PFSK-1 (cell line): Measurements from ENCODE around the gene MSI2.

Source experiments
- FOXP2 ChIP-seq: optimal IDR thresholded peaks from 2 replicates; pipeline ENCODE3; 2011; ENCODE audit warnings: borderline replicate concordance, control low read depth, inconsistent platforms; ENCODE audit not compliant: insufficient read depth; ENCODE audit errors: extremely low read length, extremely low read depth
- POLR2AphosphoS5 ChIP-seq: IDR thresholded peaks from 2 replicates; pipeline ENCODE4 v1.6.1; 2012; ENCODE audit warnings: low read depth, mild to moderate bottlenecking, control low read depth, low read length, moderate library complexity
- SIN3A ChIP-seq: IDR thresholded peaks from 2 replicates; pipeline ENCODE4 v1.6.1; 2012; ENCODE audit warnings: mild to moderate bottlenecking, low read length, moderate library complexity, borderline replicate concordance; ENCODE audit not compliant: insufficient read depth
- TAF1 ChIP-seq: IDR thresholded peaks from 2 replicates; pipeline ENCODE4 v1.6.1; 2012; ENCODE audit warnings: low read length, control low read depth, borderline replicate concordance; ENCODE audit not compliant: insufficient read depth
- TF ChIP-seq, protein P1 (sequence below), 2 experiments: IDR thresholded peaks; 2 replicates each; pipeline versions ENCODE4 v1.6.1 to v1.8.0; 2011 to 2012; ENCODE audit warnings: low read depth in 2 of 2, low read length in 2 of 2, control low read depth in 1 of 2, inconsistent platforms in 1 of 2, mild to moderate bottlenecking in 1 of 2, moderate library complexity in 1 of 2; ENCODE audit not compliant: insufficient read depth in 1 of 2

Gene MSI2

DNA sequence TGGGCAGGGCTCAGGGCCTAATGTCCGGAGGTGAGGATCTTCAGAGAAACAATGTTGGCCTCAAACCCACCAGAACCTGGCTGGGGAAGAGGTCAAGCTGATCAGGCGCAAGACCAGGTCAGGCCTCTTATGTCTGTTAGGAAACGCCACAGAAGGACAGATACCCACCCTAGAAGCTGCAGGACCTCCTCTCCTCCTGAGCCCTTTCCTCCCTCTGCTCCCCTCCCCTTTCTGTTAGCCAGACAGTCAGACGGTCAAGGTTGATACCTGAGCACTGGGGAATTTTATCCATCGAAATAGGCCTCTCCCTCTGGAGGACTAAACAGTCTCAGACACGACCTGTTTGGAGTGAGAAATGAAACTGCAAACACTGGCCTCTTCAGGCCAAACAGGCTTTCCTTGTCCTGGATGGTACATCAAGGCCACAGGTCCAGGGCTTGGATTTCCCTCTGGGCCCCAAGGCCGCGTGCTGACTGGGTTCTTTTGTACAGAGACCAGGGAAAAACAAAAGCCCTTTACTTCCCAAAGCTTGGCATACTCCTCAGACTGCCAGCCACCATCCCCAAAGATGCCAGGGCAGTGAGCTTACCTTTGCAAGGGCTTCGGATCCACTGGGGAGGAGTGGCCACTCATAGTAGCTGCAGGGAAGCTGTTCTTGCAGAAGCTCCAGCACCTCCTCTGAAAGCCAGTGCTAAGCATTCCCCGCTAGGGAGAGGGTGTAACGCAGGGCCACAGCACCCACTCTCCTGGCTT is 353.0 kb downstream of the MSI2 start:
- TF ChIP-seq, protein P1, sequence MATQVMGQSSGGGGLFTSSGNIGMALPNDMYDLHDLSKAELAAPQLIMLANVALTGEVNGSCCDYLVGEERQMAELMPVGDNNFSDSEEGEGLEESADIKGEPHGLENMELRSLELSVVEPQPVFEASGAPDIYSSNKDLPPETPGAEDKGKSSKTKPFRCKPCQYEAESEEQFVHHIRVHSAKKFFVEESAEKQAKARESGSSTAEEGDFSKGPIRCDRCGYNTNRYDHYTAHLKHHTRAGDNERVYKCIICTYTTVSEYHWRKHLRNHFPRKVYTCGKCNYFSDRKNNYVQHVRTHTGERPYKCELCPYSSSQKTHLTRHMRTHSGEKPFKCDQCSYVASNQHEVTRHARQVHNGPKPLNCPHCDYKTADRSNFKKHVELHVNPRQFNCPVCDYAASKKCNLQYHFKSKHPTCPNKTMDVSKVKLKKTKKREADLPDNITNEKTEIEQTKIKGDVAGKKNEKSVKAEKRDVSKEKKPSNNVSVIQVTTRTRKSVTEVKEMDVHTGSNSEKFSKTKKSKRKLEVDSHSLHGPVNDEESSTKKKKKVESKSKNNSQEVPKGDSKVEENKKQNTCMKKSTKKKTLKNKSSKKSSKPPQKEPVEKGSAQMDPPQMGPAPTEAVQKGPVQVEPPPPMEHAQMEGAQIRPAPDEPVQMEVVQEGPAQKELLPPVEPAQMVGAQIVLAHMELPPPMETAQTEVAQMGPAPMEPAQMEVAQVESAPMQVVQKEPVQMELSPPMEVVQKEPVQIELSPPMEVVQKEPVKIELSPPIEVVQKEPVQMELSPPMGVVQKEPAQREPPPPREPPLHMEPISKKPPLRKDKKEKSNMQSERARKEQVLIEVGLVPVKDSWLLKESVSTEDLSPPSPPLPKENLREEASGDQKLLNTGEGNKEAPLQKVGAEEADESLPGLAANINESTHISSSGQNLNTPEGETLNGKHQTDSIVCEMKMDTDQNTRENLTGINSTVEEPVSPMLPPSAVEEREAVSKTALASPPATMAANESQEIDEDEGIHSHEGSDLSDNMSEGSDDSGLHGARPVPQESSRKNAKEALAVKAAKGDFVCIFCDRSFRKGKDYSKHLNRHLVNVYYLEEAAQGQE (IDR thresholded peaks at IDR 0.05; ENCODE audit: insufficient read depth in 1 of 2, low read depth in 2 of 2, low read length in 2 of 2) = no peak
- TF ChIP-seq FOXP2 = no peak

DNA sequence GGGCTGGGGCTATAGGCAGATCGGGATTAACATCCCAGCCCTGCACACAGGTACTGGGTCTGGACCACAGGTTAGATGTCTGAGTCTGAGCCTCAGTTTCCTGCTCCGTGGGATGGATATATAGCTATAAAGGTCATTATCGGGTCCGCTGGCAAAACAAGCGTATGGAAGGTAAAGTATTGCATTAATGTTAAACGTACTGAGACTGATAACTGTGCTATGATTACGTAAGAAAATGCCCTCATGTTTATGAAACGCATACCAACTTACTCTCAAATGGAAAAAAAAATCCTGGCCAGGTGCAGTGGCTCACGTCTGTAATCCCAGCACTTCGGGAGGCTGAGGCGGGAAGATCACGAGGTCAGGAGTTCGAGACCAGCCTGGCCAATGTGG is 353.6 kb downstream of the MSI2 start:
- no peak for TF ChIP-seq POLR2AphosphoS5
- no peak for TF ChIP-seq TAF1
- TF ChIP-seq, protein P1 (IDR thresholded peaks at IDR 0.05; ENCODE audit: insufficient read depth in 1 of 2, low read depth in 2 of 2, low read length in 2 of 2) = no peak
- no peak for TF ChIP-seq SIN3A
- TF ChIP-seq FOXP2 = no peak

DNA sequence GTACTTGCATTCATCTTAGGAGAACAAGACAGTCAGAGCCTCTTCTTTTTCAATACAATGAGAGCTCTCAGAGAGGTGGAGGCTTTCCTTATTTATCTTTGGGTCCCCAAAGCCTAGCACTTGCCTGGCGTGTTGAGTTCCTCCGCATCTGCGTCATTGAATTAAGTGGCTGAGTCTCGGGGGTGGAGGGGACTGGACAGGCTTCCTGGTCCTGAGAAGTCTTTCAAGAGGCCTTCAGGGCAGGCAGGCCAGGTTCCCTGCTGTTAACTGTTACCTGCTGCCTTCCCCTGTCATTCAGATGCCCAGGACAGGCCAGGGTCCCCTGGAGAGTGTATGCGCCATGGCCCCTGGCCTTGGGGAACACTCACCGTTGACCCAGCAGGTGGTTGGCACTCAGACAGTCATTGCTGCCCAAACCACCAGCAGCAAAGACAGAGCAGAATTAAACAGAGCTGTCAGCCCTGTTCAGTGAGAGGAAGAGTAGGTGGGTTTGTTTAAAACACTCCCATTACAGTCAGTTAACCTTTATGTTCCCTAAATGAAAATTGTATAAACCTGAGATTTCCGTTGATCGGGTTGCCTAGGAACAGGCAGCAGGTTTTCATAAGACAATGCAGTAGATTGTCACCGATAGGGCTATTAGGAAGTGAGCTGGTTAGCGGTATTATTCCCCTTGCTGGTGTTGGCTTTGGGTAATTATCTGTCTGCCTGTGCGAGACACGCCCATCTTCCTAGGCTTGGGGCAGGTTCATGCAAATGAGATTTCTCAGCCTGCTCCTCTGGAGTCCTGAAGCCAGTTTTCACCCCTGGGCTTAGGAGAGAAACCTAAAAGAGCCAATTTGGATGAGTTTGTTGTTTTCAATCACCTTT is 356.1 kb downstream of the MSI2 start:
- TF ChIP-seq, protein P1 (IDR thresholded peaks at IDR 0.05; ENCODE audit: insufficient read depth in 1 of 2, low read depth in 2 of 2, low read length in 2 of 2) = no peak
- TF ChIP-seq TAF1 = no peak
- no peak for TF ChIP-seq POLR2AphosphoS5
- TF ChIP-seq SIN3A = no peak
- no peak for TF ChIP-seq FOXP2

DNA sequence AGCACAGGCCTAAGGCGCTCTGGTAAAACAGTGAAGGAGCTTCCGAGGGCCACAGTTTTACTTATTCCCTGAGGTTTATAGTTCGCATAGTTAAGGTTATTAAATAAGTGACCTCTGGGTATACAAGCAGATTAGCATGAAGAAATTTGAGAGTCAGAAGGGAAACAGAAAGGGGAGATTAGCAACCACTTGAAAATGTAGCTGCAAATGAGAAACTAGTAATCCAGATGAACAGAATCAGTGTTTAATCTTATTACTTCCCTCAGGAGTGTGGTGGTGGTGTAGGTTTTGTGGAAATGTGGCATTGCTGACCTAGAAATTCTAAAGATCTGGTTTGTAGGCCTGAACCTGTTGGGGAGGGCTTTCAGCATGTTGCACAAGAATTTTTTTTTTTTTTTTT is 358.4 kb downstream of the MSI2 start:
- TF ChIP-seq TAF1 (no peak), POLR2AphosphoS5 (no peak), FOXP2 (no peak), SIN3A (no peak)
- TF ChIP-seq, protein P1 (IDR thresholded peaks at IDR 0.05; ENCODE audit: insufficient read depth in 1 of 2, low read depth in 2 of 2, low read length in 2 of 2) = no peak
